A673 (cell line): ENCODE results near the gene PMPCA. TPM values are rescaled to one million over a fixed set of nuclear protein-coding genes. Genes with fewer than 3 reads are reported as not detected.

Experiments used
- BruUV-seq: library from RNA; stranded (reverse); fragments of 400-500 nt; replicated peaks from 2 replicates; lab custom pipeline; 2021; lab: Mats Ljungman, UMichigan
- CTCF ChIA-PET: fragments of 300-600 bp; sonication (Branson Sonifier 250); formaldehyde crosslinking; loops from one replicate; lab custom pipeline; 2022; ENCODE audit warnings: antibody characterized with exemption; lab: Charles Lee
- POLR2A ChIA-PET: fragments of 300-600 bp; sonication (Branson Sonifier 250); formaldehyde crosslinking; loops from one replicate; lab custom pipeline; 2022; ENCODE audit warnings: antibody characterized with exemption; ENCODE audit not compliant: low non-redundant PET; lab: Charles Lee
- DNase-seq: peaks from one replicate; pipeline ENCODE4 v3.0.0-alpha.2; 2015; ENCODE audit warnings: low spot score
- H3K27ac ChIP-seq: fragments of 200-600 bp; sonication (generic); 2 replicates; pipeline ENCODE4 v1.5.1; 2016; ENCODE audit warnings: mixed run types, low read depth, mild to moderate bottlenecking, mixed read lengths, antibody characterized with exemption, low read length; ENCODE audit not compliant: poor library complexity, severe bottlenecking
- H3K27me3 ChIP-seq: fragments of 200-600 bp; sonication (generic); replicated peaks from 2 replicates; pipeline ENCODE4 v1.6.1; 2017; ENCODE audit warnings: mixed run types, low read depth, mild to moderate bottlenecking, mixed read lengths, antibody characterized with exemption, low read length; ENCODE audit not compliant: insufficient read depth, poor library complexity
- H3K36me3 ChIP-seq: fragments of 200-600 bp; sonication (generic); 2 replicates; pipeline ENCODE4 v1.6.1; 2016; ENCODE audit warnings: mixed run types, mild to moderate bottlenecking, mixed read lengths, antibody characterized with exemption, low read length; ENCODE audit not compliant: insufficient read depth, poor library complexity, severe bottlenecking
- H3K4me1 ChIP-seq: fragments of 200-600 bp; sonication (generic); 2 replicates; pipeline ENCODE4 v1.6.1; 2017; ENCODE audit warnings: mixed run types, mild to moderate bottlenecking, mixed read lengths, antibody characterized with exemption, low read length; ENCODE audit not compliant: insufficient read depth, poor library complexity, severe bottlenecking
- H3K4me3 ChIP-seq: fragments of 200-600 bp; sonication (generic); 2 replicates; pipeline ENCODE4 v1.5.1; 2016; ENCODE audit warnings: low read depth, mixed run types, mild to moderate bottlenecking, mixed read lengths, low read length; ENCODE audit not compliant: poor library complexity, severe bottlenecking
- H3K9me3 ChIP-seq: fragments of 200-600 bp; sonication (generic); 2 replicates; pipeline ENCODE4 v1.6.1; 2016; ENCODE audit warnings: mixed run types, low read depth, mild to moderate bottlenecking, mixed read lengths, antibody characterized with exemption, low read length; ENCODE audit not compliant: poor library complexity, severe bottlenecking
- CTCF ChIP-seq: fragments of 300-800, 200-600 bp; sonication (generic); conservative IDR thresholded peaks from 2 replicates; pipeline ENCODE4 v1.5.1; 2017; ENCODE audit warnings: low read depth, mild to moderate bottlenecking, antibody characterized with exemption, low read length, moderate library complexity, mixed read lengths
- EZH2 ChIP-seq: fragments of 200-600 bp; sonication (generic); IDR thresholded peaks from 2 replicates; pipeline ENCODE4 v1.6.1; 2017; ENCODE audit warnings: borderline replicate concordance, low read depth, mild to moderate bottlenecking, mixed read lengths, antibody characterized with exemption, low read length; ENCODE audit not compliant: poor library complexity, severe bottlenecking
- intact Hi-C: fragments of 100-400 bp; cut with micrococcal nuclease; formaldehyde crosslinking; loops from one replicate; pipeline ENCODE4 v1.10.0; 2022; ENCODE audit not compliant: unreplicated experiment
- total RNA-seq: library from RNA; stranded (reverse); gene quantifications from 2 replicates; pipeline ENCODE4 v1.2.3, GENCODE V29; 2021

PMPCA gene
- total RNA-seq, 1 experiment from 2014 or later, result 94.8 TPM

GRCh38 chr9:136466155-136466541 is 55.7 kb downstream of the PMPCA start:
- no peak for TF ChIP-seq CTCF
- DNase-seq, result no peak
- ChIA-PET CTCF (no interaction called here), POLR2A (no interaction called here)
- Histone ChIP-seq H3K4me1 (no peaks in the 10 kb centered on the region), H3K36me3 (peaks cover 86% of the 10 kb centered on the region), H3K4me3 (no peak overlapping the region), H3K27ac (no peak overlapping the region), H3K9me3 (no peaks in the 10 kb centered on the region), H3K27me3 (no peaks in the 10 kb centered on the region)
- intact Hi-C loops, result no loop called here
- no TSS peak for BruUV-seq

GRCh38 chr9:136467766-136468165 is 57.3 kb downstream of the PMPCA start:
- no TSS peak for BruUV-seq
- no peak for TF ChIP-seq EZH2
- no peak for TF ChIP-seq CTCF
- ChIA-PET POLR2A (no interaction called here), CTCF (no interaction called here)
- Histone ChIP-seq H3K9me3 (no peaks in the 10 kb centered on the region), H3K27ac (no peak overlapping the region), H3K27me3 (no peaks in the 10 kb centered on the region), H3K4me1 (no peaks in the 10 kb centered on the region), H3K4me3 (no peak overlapping the region), H3K36me3 (peaks cover 87% of the 10 kb centered on the region)
- intact Hi-C loops, result no loop called here
- DNase-seq, result no peak

GRCh38 chr9:136470356-136470755 is 59.9 kb downstream of the PMPCA start:
- no peak for TF ChIP-seq CTCF
- no peak for TF ChIP-seq EZH2
- no peak overlapping the region for H3K4me3 ChIP-seq
- no peaks in the 10 kb centered on the region for H3K9me3 ChIP-seq
- intact Hi-C loops, result no loop called here
- peaks cover 90% of the 10 kb centered on the region for H3K36me3 ChIP-seq
- H3K4me1 ChIP-seq, result no peaks in the 10 kb centered on the region
- ChIA-PET CTCF (no interaction called here), POLR2A (no interaction called here)
- no TSS peak for BruUV-seq
- no peaks in the 10 kb centered on the region for H3K27me3 ChIP-seq
- no peak overlapping the region for H3K27ac ChIP-seq
- no peak for DNase-seq
